Aortic smooth muscle cell (primary cell): ENCODE results near the gene F2. TPM values are rescaled to one million over a fixed set of nuclear protein-coding genes. Genes with fewer than 3 reads are reported as not detected.

ENCODE experiments used
- total RNA-seq: library from RNA; depleted of rRNA; stranded (reverse); fragments of >200 nt; gene quantifications from 2 replicates; pipeline ENCODE4 v1.2.3, GENCODE V29; 2014

Gene F2
- not detected in 2 replicates for total RNA-seq

DNA sequence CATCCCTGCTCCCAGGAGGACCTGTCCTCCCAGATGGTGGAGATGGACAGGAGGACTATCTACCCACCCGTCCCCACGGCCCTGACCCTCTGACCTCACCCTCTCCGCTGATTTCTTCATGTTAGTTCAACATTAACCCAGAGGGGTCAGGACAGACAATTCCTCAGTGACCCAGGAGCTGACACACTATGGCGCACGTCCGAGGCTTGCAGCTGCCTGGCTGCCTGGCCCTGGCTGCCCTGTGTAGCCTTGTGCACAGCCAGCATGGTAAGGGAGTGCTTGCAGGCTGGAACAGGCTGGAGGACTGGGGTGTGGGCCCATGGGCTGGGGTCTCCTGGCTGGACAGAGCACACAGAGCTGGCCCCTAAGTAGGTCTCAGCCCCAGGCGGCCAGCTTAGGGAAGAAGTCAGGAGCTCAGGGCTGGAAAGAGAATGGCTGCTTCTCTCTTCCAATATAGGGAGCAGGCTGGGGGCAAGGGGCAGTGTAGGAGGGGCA is at the start of gene F2:
F2 (plus strand) TSS at position 166 of the 495 bp plus-strand sequence; CDS start at position 189, 23 bp downstream.

DNA sequence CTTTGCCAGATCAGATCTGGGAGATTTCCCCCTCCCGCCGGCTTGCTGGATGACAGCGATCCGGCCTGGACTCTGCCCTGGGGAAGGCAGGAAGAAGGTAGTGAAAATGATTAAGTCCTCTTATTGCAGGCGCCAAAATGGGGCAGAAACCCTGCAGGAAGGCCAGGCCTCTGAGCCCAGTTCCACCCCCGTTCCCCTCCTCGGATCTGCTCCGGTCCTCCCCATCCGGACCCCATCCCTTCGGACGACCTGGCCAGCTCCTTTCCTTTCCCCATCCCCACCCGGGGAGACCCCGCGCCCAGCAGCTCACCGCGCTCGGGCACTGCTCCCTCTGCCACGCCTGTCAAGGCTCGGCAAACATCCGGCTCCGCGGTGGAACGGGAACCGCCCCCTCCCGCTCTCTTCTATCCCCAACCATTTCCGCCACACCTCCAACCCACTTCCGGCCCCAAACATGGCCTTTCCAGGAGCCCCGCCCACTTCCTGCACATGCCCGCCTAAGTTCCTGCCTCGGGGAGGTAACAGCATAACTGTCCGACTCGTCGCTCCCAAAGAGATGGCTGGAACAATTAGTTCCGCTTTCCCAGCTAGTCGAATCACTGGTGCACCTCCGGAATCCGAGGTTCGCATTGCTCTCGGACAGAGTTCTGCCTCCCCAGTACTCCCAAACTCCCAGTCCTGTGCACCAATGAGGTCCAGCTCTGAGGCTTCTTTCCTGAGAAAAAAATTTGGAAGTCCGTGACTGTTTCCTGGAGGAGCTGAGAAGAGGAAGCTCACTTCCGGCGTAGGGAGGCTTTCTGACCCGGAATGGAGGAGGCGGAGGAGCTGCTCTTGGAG is 18.6 kb upstream of the F2 start, which contains the start of the genes ARHGAP1 and ZNF408:
ARHGAP1 (minus strand) TSS at position 379 of the 837 bp plus-strand sequence. CDS start 4,512 bp downstream, outside the sequence.
ZNF408 (plus strand) TSS at position 791 of the 837 bp plus-strand sequence; CDS start at position 808, 17 bp downstream.

Other genes with a start within 250 kb of the F2 start
- 13.9 and 15.3 TPM in 2 replicates for gene AMBRA1, start 125.2 kb upstream of the F2 start, total RNA-seq
- 5.3 TPM in 2 replicates for gene HARBI1, start 102.0 kb upstream of the F2 start, total RNA-seq
- gene ATG13, start 101.7 kb upstream of the F2 start, total RNA-seq: 72.3 and 75.7 TPM in 2 replicates
- 40.6 and 49.9 TPM in 2 replicates for gene ARHGAP1, start 18.6 kb upstream of the F2 start, total RNA-seq
- 5.0 and 6.0 TPM in 2 replicates for gene ZNF408, start 18.2 kb upstream of the F2 start, total RNA-seq
- 72.9 and 76.9 TPM in 2 replicates for gene CKAP5, start 127.1 kb downstream of the F2 start, total RNA-seq
- 1.1 and 2.2 TPM in 2 replicates for gene LRP4, start 199.3 kb downstream of the F2 start, total RNA-seq
- gene CSTPP1, start 217.5 kb downstream of the F2 start, total RNA-seq: 14.4 and 15.7 TPM in 2 replicates